Ectodermal cell (in vitro differentiated cells): ENCODE data around the gene PCDHGB7.
"Not testable (repeated sequence)": the region's sequence is repeated elsewhere in the genome, so short reads cannot be mapped to it uniquely, and the experiment has no call there.

ENCODE experiments used
- H3K27ac ChIP-seq: 2 replicates; pipeline ENCODE4 v1.7.0; 2013; ENCODE audit warnings: mild to moderate bottlenecking, low read depth, low read length; ENCODE audit not compliant: insufficient read depth, poor library complexity, severe bottlenecking
- H3K27me3 ChIP-seq: 2 replicates; pipeline ENCODE4 v1.7.0; 2013; ENCODE audit warnings: mild to moderate bottlenecking, low read length; ENCODE audit not compliant: insufficient read depth, control insufficient read depth, poor library complexity, severe bottlenecking
- H3K36me3 ChIP-seq: one replicate; pipeline ENCODE4 v1.7.0; 2013; ENCODE audit warnings: low read length; ENCODE audit not compliant: control insufficient read depth, insufficient read depth
- H3K4me1 ChIP-seq: one replicate; pipeline ENCODE4 v1.7.0; 2013; ENCODE audit warnings: low read length; ENCODE audit not compliant: control insufficient read depth, insufficient read depth
- H3K4me3 ChIP-seq: 2 replicates; pipeline ENCODE4 v1.7.0; 2013; ENCODE audit warnings: low read depth, low read length, control low read depth; ENCODE audit not compliant: insufficient read depth
- H3K9me3 ChIP-seq: 2 replicates; pipeline ENCODE4 v1.7.0; 2013; ENCODE audit warnings: mild to moderate bottlenecking, low read length, moderate library complexity; ENCODE audit not compliant: control insufficient read depth
- WGBS, 2 experiments: methylation state at CpG; one replicate each; pipeline ENCODE4 v1.1.7; 2013; ENCODE audit warnings: missing lambda C conversion rate in 2 of 2; 5-methylcytosine and 5-hydroxymethylcytosine counted together

The PCDHGB7 gene

GRCh38 chr5:141432308-141432707 lies 14.8 kb downstream of the PCDHGB7 start:
- H3K27ac ChIP-seq, H3K27me3 ChIP-seq, H3K4me1 ChIP-seq, H3K4me3 ChIP-seq: not testable (repeated sequence)
- WGBS, 2 experiments = 97 to 98% methylated on average over 38 of the region's 38 CpGs
- Histone ChIP-seq H3K9me3 (peaks cover 16% of the 10 kb centered on the region), H3K36me3 (peaks cover 31% of the 10 kb centered on the region)

- peaks cover 15% of the 10 kb centered on the region for H3K9me3 ChIP-seq
- not testable (repeated sequence) for H3K27ac ChIP-seq, H3K27me3 ChIP-seq, H3K4me3 ChIP-seq, H3K4me1 ChIP-seq
- peaks cover 27% of the 10 kb centered on the region for H3K36me3 ChIP-seq
- 94 to 95% methylated on average over 29 of the region's 29 CpGs for WGBS, 2 experiments
Measured at GRCh38 chr5:141432726-141433125, 15.2 kb downstream of the PCDHGB7 start.

GRCh38 chr5:141434006-141434405 lies 16.5 kb downstream of the PCDHGB7 start:
- no peak overlapping the region for H3K4me3 ChIP-seq
- H3K27ac ChIP-seq = no peak overlapping the region
- peaks cover 21% of the 10 kb centered on the region for H3K36me3 ChIP-seq
- no peaks in the 10 kb centered on the region for H3K27me3 ChIP-seq
- peaks cover 15% of the 10 kb centered on the region for H3K9me3 ChIP-seq
- WGBS, 2 experiments = 92 to 95% methylated on average over 2 of the region's 2 CpGs
- H3K4me1 ChIP-seq = no peaks in the 10 kb centered on the region

GRCh38 chr5:141437221-141437620 lies 19.7 kb downstream of the PCDHGB7 start:
- H3K27ac ChIP-seq = no peak overlapping the region
- WGBS, 2 experiments = 85 to 100% methylated on average over 1 to 2 of the region's 2 CpGs
- H3K9me3 ChIP-seq = peaks cover 4% of the 10 kb centered on the region
- H3K36me3 ChIP-seq = peaks cover 5% of the 10 kb centered on the region
- no peaks in the 10 kb centered on the region for H3K27me3 ChIP-seq
- no peaks in the 10 kb centered on the region for H3K4me1 ChIP-seq
- H3K4me3 ChIP-seq = no peak overlapping the region

- H3K27ac ChIP-seq = no peak overlapping the region
- 87 to 90% methylated on average over 10 of the region's 10 CpGs for WGBS, 2 experiments
- H3K27me3 ChIP-seq = no peaks in the 10 kb centered on the region
- H3K36me3 ChIP-seq = peaks cover 4% of the 10 kb centered on the region
- H3K4me1 ChIP-seq = no peaks in the 10 kb centered on the region
- H3K9me3 ChIP-seq = peaks cover 2% of the 10 kb centered on the region
- H3K4me3 ChIP-seq = no peak overlapping the region
Measured at GRCh38 chr5:141439411-141440141, 22.1 kb downstream of the PCDHGB7 start.

GRCh38 chr5:141440341-141440740 lies 22.9 kb downstream of the PCDHGB7 start:
- Histone ChIP-seq H3K4me3 (no peak overlapping the region), H3K27me3 (no peaks in the 10 kb centered on the region), H3K4me1 (no peaks in the 10 kb centered on the region), H3K27ac (no peak overlapping the region), H3K36me3 (peaks cover 4% of the 10 kb centered on the region), H3K9me3 (peaks cover under 1% of the 10 kb centered on the region)
- 93% methylated on average over 9 of the region's 9 CpGs for WGBS, 2 experiments

GRCh38 chr5:141441571-141442170 lies 24.2 kb downstream of the PCDHGB7 start:
- no peak overlapping the region for H3K27ac ChIP-seq
- peaks cover 4% of the 10 kb centered on the region for H3K36me3 ChIP-seq
- 96 to 97% methylated on average over 50 of the region's 50 CpGs for WGBS, 2 experiments
- H3K4me3 ChIP-seq = no peak overlapping the region
- no peaks in the 10 kb centered on the region for H3K4me1 ChIP-seq
- H3K27me3 ChIP-seq = no peaks in the 10 kb centered on the region
- H3K9me3 ChIP-seq = no peaks in the 10 kb centered on the region

GRCh38 chr5:141465351-141465750 lies 47.9 kb downstream of the PCDHGB7 start:
- no peaks in the 10 kb centered on the region for H3K36me3 ChIP-seq
- H3K9me3 ChIP-seq = no peaks in the 10 kb centered on the region
- no peaks in the 10 kb centered on the region for H3K4me1 ChIP-seq
- no peaks in the 10 kb centered on the region for H3K27me3 ChIP-seq
- no peak overlapping the region for H3K27ac ChIP-seq
- 95 to 96% methylated on average over 3 of the region's 3 CpGs for WGBS, 2 experiments
- H3K4me3 ChIP-seq = no peak overlapping the region
